DMS114 treated with DMSO at 0.1 percent for 48 hours (cell line): ENCODE measurements around the gene EZH1.

Experiments
- DNase-seq: peaks from one replicate; lab custom pipeline; 2025; ENCODE audit not compliant: unreplicated experiment; lab: John Stamatoyannopoulos, UW

Gene EZH1

GRCh38 chr17:42684929-42685556 is 59.8 kb downstream of the EZH1 start:
- DNase-seq = no peak

- no peak for DNase-seq
Measured at GRCh38 chr17:42683407-42684034, 61.3 kb downstream of the EZH1 start.

GRCh38 chr17:42682722-42683403 is 62.0 kb downstream of the EZH1 start:
- no peak for DNase-seq

GRCh38 chr17:42681976-42682721 is 62.7 kb downstream of the EZH1 start, which contains the start of gene CNTNAP1:
Gene CNTNAP1 (plus strand): TSS chr17:42682531. CDS start chr17:42682830, 299 bp downstream.
- DNase-seq = peak; percentile 30

- no peak for DNase-seq
Measured at GRCh38 chr17:42680331-42680808, 64.5 kb downstream of the EZH1 start.

- DNase-seq = no peak
Measured at GRCh38 chr17:42679492-42680330, 65.1 kb downstream of the EZH1 start.

- DNase-seq = no peak
Measured at GRCh38 chr17:42678951-42679491, 65.8 kb downstream of the EZH1 start.

GRCh38 chr17:42677921-42678781 is 66.7 kb downstream of the EZH1 start:
- DNase-seq = peak; percentile 80

GRCh38 chr17:42677012-42677857 is 67.6 kb downstream of the EZH1 start:
- DNase-seq = peak; percentile 97

- DNase-seq = no peak
Measured at GRCh38 chr17:42676424-42677011, 68.3 kb downstream of the EZH1 start, which contains the start of gene PLEKHH3. Gene PLEKHH3 (minus strand): TSS chr17:42676994. CDS start chr17:42676563, 431 bp downstream.

- no peak for DNase-seq
Measured at GRCh38 chr17:42675965-42676423, 68.8 kb downstream of the EZH1 start.

- no peak for DNase-seq
Measured at GRCh38 chr17:42675348-42675964, 69.4 kb downstream of the EZH1 start.

GRCh38 chr17:42674755-42675347 is 70.0 kb downstream of the EZH1 start:
- DNase-seq = no peak

GRCh38 chr17:42673885-42674754 is 70.7 kb downstream of the EZH1 start:
- no peak for DNase-seq

- DNase-seq = no peak
Measured at GRCh38 chr17:42673266-42673884, 71.5 kb downstream of the EZH1 start.
